GM06990 (cell line): ENCODE data around the gene HEATR9.
"Not testable (repeated sequence)": the region's sequence is repeated elsewhere in the genome, so short reads cannot be mapped to it uniquely, and the experiment has no call there.

Experiments used
- DNase-seq: peaks from one replicate; pipeline ENCODE4 v3.0.0-alpha.2; 2011; ENCODE audit not compliant: insufficient read length; ENCODE audit errors: extremely low read depth
- H3K27me3 ChIP-seq: replicated peaks from 2 replicates; pipeline ENCODE4 v1.6.0; 2011; ENCODE audit warnings: low read length; ENCODE audit not compliant: control insufficient read depth, insufficient read depth
- H3K36me3 ChIP-seq: 2 replicates; pipeline ENCODE4 v1.5.1; 2011; ENCODE audit warnings: low read length; ENCODE audit not compliant: control insufficient read depth, insufficient read depth
- H3K4me3 ChIP-seq: replicated peaks from 2 replicates; pipeline ENCODE4 v1.5.1; 2011; ENCODE audit warnings: low read depth, mild to moderate bottlenecking, control low read depth, low read length
- TF ChIP-seq, protein P1 (sequence below): IDR thresholded peaks from 2 replicates; pipeline ENCODE4 v1.5.1; 2011; ENCODE audit warnings: low read length, control low read depth, mild to moderate bottlenecking, inconsistent platforms; ENCODE audit not compliant: insufficient read depth, poor library complexity, severe bottlenecking

HEATR9 gene

GRCh38 chr17:35898283-35899070 is 29.8 kb upstream of the HEATR9 start:
- no peak for DNase-seq
- no peaks in the 10 kb centered on the region for H3K36me3 ChIP-seq
- H3K27me3 ChIP-seq: no peaks in the 10 kb centered on the region
- TF ChIP-seq, protein P1, sequence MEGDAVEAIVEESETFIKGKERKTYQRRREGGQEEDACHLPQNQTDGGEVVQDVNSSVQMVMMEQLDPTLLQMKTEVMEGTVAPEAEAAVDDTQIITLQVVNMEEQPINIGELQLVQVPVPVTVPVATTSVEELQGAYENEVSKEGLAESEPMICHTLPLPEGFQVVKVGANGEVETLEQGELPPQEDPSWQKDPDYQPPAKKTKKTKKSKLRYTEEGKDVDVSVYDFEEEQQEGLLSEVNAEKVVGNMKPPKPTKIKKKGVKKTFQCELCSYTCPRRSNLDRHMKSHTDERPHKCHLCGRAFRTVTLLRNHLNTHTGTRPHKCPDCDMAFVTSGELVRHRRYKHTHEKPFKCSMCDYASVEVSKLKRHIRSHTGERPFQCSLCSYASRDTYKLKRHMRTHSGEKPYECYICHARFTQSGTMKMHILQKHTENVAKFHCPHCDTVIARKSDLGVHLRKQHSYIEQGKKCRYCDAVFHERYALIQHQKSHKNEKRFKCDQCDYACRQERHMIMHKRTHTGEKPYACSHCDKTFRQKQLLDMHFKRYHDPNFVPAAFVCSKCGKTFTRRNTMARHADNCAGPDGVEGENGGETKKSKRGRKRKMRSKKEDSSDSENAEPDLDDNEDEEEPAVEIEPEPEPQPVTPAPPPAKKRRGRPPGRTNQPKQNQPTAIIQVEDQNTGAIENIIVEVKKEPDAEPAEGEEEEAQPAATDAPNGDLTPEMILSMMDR: no peak
- H3K4me3 ChIP-seq: no peak overlapping the region

- not testable (repeated sequence) for DNase-seq, H3K4me3 ChIP-seq, H3K36me3 ChIP-seq, H3K27me3 ChIP-seq
These were observed 29.1 kb upstream of the HEATR9 start for GRCh38 chr17:35897772-35898171.

GRCh38 chr17:35895636-35896587 is 27.2 kb upstream of the HEATR9 start:
- peak; percentile 50 for DNase-seq
- H3K36me3 ChIP-seq: no peaks in the 10 kb centered on the region
- no peaks in the 10 kb centered on the region for H3K27me3 ChIP-seq
- no peak overlapping the region for H3K4me3 ChIP-seq
- TF ChIP-seq, protein P1: no peak

GRCh38 chr17:35894206-35894605 is 25.5 kb upstream of the HEATR9 start:
- TF ChIP-seq, protein P1: no peak
- no peaks in the 10 kb centered on the region for H3K36me3 ChIP-seq
- H3K4me3 ChIP-seq: no peak overlapping the region
- no peak for DNase-seq
- H3K27me3 ChIP-seq: no peaks in the 10 kb centered on the region

- no peaks in the 10 kb centered on the region for H3K27me3 ChIP-seq
- no peak for DNase-seq
- no peak overlapping the region for H3K4me3 ChIP-seq
- TF ChIP-seq, protein P1: no peak
- H3K36me3 ChIP-seq: no peaks in the 10 kb centered on the region
These were observed 25.1 kb upstream of the HEATR9 start for GRCh38 chr17:35893751-35894150.
